GM13976 (cell line): ENCODE data around the gene HUNK.

Experiments used
- DNase-seq: peaks from one replicate; pipeline ENCODE4 v3.0.0; 2012; ENCODE audit warnings: low spot score
- in situ Hi-C: fragments of 300-500 bp; cut with MboI; formaldehyde crosslinking; loops from one replicate; pipeline ENCODE4 v1.12.0; 2022; ENCODE audit warnings: low sequenced_read_pairs, mixed read lengths, inconsistent platforms; ENCODE audit not compliant: unreplicated experiment
- TF ChIP-seq, protein P1 (sequence below): IDR thresholded peaks from 2 replicates; pipeline ENCODE4 v1.5.1; 2012; ENCODE audit warnings: borderline replicate concordance, mild to moderate bottlenecking; ENCODE audit not compliant: insufficient read depth; ENCODE audit errors: extremely low read depth, missing control alignments, control extremely low read depth

HUNK gene

DNA sequence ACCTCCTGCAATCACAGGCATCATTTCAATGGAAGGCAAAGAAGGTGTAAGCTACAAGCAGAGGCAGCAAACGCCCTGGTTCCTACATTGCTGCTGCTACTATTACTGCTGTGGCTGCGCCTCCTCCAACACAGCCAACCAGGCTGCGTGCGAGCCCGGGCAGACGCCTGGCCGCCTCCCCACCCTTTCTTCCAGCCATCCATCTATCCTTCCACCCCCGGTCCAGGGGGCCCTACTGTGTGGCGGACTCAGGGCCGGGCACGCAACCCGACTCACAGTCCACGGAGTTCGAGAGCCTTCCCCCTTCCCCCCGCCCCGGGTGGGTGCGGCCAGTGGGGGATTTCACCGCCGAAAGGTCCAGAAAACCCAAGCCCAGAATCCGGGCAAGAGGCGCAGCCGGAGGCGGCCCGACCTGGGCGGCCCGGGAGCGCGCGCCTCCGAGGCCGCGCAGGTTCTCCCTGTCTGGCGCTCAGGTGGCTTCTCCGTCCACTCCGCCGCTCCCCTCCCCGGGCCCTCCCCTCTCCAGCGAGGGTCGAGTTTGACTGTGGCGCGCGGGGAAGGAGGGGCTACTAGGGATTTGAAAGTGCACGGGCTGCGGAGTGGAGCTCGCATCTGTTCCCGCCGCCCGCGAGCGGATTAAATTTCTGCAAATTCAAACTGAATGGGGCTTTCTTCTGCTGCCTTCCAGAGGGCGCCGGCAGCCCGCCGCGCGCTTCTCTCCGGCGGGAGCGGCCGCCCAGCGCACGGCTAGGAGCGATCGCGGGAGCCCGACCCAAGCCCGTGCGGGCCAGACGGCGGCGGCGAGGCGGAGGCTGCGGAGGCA lies at the start of gene HUNK:
Gene HUNK (plus strand): TSS at position 569 of the 823 bp plus-strand sequence. CDS start 655 bp downstream, outside the sequence.
- TF ChIP-seq, protein P1, sequence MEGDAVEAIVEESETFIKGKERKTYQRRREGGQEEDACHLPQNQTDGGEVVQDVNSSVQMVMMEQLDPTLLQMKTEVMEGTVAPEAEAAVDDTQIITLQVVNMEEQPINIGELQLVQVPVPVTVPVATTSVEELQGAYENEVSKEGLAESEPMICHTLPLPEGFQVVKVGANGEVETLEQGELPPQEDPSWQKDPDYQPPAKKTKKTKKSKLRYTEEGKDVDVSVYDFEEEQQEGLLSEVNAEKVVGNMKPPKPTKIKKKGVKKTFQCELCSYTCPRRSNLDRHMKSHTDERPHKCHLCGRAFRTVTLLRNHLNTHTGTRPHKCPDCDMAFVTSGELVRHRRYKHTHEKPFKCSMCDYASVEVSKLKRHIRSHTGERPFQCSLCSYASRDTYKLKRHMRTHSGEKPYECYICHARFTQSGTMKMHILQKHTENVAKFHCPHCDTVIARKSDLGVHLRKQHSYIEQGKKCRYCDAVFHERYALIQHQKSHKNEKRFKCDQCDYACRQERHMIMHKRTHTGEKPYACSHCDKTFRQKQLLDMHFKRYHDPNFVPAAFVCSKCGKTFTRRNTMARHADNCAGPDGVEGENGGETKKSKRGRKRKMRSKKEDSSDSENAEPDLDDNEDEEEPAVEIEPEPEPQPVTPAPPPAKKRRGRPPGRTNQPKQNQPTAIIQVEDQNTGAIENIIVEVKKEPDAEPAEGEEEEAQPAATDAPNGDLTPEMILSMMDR, result no peak
- in situ Hi-C loops, result no loop called here
- peak; percentile 49 for DNase-seq

DNA sequence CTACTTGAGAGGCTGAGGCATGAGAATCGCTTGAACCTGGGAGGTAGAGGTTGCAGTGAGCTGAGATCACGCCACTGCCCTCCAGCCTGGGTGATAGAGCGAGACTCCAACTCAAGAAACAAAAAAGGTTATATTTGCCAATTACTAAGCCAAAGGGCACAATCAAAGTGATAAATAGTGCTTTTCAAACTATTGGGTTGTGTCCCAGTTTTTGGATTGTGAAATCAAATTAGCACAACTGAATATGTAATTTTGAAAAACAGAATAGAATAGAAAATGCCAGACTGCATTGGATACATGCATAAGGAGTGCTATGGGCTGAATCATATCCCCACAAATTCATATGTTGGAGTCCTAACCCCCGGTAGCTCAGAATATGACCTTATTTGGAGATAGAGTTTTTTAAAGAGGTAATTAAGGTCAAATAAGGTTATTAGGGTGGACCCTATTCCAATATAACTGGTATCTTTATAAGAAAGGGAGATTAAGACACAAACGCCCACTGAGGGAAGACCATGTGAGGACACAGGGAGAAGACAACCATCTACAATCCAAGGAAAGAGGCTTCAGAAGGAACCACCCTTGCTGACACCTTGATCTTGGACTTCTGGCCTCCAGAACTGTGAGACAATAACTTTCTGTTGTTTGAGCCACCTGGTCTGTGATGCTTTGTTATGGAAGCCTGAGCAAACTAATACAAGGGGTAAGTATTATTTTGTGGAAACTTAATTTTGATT lies 42.9 kb upstream of the HUNK start:
- TF ChIP-seq, protein P1, result no peak

DNA sequence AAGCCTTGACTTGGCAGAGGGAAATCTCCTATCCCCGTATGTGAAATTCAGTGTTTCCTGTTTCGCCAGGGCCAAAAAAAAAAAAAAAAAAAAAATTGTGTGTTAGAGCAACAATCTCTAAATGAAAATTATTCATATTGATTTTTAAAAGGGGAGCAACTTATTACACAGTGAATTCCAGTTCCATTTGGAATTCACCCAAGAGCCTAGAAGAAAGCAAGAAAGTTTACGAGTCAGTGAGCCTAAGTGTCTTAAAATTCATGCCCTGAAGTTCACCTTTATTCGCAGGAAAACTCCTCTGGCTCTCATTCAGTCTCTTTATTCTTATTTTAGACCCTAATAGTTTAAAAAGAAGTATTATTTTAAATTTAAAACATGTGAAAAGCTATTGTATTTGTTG lies 42.1 kb upstream of the HUNK start:
- in situ Hi-C loops, result no loop called here
- DNase-seq, result no peak
- TF ChIP-seq, protein P1, result no peak

More for the DNA sequence above, 42.9 kb upstream of the HUNK start:
- in situ Hi-C loops, result no loop called here
- DNase-seq, result no peak

DNA sequence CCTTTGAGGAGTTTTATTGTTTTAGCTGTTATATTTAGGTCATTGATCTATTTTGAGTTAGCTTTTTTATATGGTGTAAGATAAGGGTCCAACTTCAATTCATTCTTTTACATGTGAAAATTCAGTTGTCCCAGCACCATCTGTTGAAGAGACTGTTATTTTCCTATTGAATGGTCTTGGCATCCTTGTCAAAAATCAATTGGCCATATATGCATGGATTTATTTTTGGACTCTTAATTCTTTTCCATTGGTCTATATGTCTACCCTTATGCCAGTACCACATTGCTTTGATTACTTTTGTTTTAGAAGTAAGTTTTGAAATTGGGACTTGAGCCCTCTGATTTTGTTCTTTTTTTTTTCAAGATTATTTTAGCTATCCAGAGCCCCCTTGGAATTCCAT lies 35.8 kb upstream of the HUNK start:
- DNase-seq, result no peak
- TF ChIP-seq, protein P1, result no peak
- in situ Hi-C loops, result no loop called here

DNA sequence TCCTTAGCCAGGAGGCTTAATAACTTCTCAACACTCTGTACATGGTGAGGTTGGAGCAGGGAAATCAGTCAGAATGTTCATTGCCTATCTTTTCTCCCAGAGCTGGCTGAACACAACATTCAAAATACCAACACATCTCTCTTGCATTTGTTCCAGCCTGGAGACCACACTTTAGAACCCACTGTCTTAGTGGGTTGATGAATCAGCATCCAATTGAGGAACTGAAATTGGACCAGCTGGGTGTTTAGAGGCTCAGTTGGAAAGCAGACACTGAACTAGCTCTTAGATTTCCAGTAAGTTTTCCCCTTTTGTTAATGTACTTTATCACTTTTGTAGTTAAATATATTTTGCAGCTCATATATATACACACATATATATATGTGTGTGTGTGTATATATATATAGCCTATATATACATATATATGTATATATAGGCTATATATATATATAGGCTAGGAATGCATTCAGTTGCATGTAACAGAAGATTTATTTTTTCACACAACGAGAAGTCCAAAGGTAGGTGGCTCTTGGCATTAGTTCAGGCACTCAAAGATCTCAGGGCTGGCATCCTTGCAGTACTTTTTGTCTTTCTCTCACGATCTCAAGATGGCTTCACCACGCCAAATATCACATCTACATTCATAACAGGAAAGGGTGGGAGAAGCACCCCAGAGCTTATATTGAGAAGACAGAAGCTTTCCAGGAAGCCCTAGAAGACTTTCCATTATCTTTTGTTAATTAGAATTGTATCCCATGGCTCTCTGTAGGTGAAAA lies 35.0 kb upstream of the HUNK start:
- TF ChIP-seq, protein P1, result no peak
- in situ Hi-C loops, result no loop called here
- DNase-seq, result no peak
